GM18861 (cell line): ENCODE measurements around the gene IL1RAPL2.
"Not testable (repeated sequence)": the region's sequence is repeated elsewhere in the genome, so short reads cannot be mapped to it uniquely, and the experiment has no call there.

Experiments used
- ATAC-seq: cut with Tn5 transposase; IDR thresholded peaks from one replicate; pipeline ENCODE4 v1.9.1; 2021; ENCODE audit not compliant: unreplicated experiment

IL1RAPL2 gene

DNA sequence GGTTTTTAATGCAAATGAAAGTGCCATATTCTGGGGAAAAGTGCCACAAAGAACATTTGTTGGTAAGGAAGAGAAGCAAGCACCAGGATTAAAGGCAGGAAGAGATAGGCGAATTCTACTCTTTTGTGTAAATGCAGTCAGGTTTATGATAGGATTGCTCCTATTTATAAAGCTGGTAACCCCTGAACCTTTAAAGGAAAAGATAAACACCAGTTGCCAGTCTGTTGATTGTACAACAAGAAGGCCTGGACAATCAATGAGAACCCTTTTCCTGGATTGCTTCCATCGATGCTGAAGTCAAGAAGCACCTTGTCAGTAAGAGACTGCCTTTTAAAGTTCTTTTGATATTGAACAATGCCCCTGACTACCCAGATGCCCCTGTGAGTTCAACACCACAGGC is 1098.2 kb downstream of the IL1RAPL2 start:
- no peak for ATAC-seq

DNA sequence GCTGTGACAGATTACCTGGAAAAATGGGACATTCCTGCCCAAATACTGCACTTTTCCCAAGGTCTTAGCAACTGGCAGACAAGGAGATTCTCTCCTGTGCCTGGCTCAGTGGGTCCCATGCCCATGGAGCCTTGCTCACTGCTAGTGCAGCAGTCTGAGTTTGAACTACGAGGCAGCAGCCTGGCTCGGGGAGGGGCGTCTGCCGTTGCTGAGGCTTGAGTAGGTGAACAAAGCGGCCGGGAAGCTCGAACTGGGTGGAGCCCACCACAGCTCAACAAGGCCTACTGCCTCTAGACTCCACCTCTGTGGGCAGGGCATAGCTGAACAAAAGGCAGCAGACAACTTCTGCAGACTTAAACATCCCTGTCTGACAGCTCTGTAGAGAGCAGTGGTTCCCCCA is 1118.3 kb downstream of the IL1RAPL2 start:
- ATAC-seq, result not testable (repeated sequence)

DNA sequence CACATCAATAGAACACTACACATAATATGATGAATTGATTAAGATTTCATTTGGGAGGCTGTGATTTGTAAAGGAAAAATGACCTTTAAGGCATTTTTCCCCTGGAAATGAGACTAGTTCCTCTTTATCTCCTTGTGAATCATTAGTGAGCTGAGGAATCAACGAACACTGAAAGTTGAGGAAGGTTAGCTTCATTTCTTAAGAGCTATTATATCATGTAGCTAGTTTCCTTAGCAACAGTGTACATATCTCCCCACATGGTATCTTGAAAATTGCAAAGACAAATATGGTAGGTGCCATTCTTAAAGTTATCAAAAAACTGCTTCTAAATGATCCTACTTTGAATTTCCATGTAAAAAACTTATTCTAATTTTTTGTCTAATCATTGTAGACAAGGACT is 1128.8 kb downstream of the IL1RAPL2 start:
- ATAC-seq, result no peak

DNA sequence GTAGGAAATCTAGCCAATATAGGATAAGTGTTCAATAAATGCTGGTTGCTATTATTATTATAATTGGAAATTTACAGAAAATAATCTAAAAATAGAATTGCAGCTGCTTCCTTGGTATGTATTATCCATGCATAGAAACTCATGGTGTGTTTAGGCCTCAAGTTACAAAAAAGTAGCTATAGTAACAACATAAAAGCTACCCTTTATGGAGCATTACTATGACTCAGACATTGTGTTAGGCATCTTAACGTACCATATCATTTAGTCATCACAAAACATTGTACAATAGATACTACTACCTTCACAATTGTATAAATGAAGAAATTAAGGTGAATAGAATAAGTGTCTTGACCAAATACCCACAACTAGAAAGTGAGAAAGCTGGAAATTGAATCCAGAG is 1129.5 kb downstream of the IL1RAPL2 start:
- ATAC-seq, result no peak

DNA sequence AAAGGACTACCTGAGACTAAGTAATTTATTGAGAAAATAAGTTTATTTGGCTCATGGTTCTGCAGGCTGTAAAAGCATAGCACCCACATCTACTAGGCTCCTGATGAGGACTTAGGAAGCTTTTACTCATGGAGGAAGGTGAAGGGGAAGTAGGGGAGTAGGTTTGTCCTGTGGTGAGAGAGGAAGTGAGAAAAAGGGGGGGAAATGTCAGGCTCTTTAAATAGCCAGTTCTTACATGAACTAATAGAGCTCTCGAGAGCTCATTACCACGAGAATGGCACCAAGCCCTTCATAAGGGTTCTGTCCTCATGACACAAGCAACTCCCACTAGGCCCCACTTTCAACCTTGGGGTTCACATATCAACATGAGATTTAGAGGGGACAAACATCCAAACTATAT is 1130.9 kb downstream of the IL1RAPL2 start:
- ATAC-seq, result peak; percentile 65

DNA sequence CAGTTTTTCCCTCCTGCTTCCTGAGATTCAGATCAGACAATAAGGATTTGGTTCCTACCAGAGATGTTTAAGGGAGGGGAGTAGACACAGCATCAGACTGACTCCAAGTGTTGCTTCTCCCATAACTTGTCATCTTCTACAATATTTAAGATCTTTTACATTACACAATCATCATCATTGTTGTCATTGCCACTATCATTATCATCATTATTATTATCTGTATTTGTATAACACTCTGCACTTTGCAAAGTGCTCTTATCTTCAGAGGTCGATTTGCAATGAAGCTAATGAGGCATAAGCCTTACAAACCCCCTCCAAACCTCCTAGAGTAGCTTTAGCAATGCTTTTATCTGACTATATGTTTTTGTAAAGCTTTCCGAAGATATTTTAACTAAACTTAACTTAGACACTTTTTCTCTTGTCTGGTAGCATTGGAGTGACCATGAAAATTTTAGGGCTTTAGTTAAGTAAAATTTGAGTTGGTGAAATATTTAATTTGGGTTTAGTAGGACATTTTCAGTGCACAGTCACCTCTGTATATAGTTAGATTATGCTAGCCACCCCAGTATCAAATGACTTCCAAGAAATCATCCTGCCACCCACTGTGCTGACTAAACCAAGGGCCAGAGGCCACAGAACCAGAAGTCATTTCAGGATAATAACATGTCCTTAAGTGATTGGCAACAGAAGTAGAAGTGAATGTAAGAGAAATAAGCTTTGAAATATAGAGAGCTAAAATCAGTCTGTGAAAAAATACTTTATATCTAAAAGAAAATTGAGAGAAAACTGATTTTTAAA is 1132.2 kb downstream of the IL1RAPL2 start:
- ATAC-seq, result no peak

DNA sequence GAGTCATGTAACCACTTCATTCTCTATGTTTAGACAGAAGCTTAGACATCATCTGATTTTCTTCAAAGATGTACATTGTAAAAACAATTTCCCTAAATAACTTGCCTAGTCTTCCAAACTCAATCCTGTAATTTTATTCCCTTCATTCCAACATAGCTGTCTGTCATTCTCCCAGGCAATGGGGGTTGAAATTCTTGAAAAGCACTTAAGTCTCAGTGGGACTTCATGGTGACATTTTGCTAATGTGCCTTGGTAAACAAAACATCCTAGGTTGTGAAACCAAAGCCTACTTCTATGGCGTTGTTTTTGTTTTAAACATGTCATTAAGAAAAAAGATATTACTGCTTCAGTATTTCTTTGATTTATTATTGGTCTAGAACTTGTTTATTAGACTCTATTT is 1134.3 kb downstream of the IL1RAPL2 start:
- no peak for ATAC-seq

DNA sequence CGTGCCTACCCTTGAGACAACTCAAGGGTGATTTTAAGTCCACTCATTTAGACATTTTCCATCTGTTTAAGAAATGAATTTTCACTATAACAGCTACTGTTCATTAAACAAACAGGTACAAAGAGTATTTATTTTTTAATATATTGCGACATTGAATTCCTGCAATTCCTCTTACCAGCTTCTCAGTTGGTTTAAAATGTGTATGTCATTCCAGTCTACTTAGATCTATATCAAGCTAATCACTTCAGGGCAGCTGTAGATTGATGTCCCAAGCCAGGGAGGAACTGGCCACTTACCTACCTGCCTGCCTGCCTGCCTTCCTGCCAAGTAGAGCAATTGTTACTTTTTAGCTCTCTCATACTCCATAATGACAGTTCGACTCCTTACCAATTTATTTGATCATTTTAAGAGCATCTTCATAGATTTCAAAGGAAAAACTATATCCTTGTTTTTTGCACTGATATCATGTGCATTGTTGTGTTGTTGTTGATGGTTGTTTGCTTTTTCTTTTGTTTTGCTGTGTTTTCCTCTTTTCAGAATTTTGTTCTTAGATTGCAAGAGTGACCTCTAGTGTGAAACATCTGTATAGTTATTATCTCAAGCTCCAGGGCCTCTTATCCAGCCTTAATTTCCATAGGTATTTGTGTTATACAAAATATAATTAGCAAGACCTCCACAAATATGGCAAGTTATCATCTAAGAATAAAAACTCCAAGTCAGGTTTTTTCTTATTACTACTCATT is 1135.5 kb downstream of the IL1RAPL2 start:
- no peak for ATAC-seq

DNA sequence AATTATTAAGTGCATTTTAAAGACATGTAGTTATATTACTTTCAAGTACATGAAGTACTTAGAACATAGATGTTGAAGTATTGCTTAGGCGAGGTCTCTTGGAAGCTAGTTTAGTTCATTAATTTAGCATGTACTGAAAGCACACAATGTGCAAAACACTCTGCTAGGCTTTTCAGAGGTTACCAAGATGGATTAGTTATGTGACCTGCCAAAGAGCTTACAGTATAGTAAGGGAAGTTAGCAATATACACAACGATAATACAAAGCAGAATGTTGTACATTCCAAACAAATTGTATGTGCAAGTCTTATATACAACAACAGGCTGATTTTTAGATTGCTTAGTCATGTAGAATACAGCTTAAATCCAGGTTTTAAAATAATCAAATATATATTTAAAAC is 1137.9 kb downstream of the IL1RAPL2 start:
- no peak for ATAC-seq

DNA sequence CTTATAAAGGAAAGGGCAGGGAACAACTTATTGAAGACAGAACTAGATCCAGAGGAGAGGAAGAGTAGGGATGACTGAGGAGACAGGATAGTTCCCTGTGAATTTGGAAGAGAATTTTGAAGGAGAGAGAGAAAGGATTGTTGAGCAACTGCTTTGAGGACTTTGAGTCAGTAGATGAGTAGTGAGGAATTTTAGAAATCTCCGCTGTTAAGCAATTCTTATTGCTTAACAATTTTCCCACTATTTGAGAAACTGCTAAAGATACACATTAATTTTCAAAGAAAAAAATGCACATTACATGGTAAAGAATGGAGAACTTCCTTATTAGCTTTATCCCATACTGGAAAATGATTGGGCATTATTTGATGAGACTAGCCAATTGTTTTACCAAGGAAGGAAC is 1140.0 kb downstream of the IL1RAPL2 start:
- ATAC-seq, result no peak

DNA sequence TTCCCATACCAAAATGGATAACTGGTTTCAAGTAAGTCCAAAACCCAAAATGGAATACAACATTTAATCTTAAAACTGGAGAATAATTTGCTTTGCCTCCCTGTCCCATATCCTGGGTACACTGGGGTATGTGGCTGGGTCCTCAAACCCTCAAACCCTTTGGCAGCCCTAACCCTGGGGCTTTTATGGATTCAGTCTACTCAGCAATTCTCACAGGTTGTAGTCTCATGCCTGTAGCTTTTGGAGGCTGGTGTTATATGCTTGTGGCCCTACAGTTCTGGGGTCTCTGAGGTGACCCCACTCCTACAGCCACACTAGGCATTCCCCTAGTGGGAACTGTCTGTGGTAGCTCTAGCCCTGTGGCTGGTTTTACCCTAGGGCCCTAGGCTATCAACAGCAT is 1145.8 kb downstream of the IL1RAPL2 start:
- no peak for ATAC-seq

DNA sequence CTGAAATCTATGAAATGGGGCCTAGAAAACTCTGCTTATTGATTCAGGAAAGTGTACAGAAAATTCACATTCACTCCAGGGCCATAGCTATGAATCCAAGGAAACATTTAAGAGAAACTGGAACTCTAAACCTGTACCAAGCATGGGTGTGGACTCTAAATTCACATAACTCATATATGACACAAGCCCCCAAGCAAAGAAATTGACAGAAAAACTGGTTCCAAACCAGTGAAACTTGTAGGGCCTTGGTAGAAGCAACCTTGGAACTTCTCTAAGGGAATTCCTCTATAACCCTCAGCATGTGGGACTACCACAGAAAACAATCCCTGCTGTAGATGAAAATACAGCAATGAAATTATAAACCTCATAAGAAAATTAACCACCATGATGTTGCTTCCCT is 1149.7 kb downstream of the IL1RAPL2 start:
- ATAC-seq, result no peak

DNA sequence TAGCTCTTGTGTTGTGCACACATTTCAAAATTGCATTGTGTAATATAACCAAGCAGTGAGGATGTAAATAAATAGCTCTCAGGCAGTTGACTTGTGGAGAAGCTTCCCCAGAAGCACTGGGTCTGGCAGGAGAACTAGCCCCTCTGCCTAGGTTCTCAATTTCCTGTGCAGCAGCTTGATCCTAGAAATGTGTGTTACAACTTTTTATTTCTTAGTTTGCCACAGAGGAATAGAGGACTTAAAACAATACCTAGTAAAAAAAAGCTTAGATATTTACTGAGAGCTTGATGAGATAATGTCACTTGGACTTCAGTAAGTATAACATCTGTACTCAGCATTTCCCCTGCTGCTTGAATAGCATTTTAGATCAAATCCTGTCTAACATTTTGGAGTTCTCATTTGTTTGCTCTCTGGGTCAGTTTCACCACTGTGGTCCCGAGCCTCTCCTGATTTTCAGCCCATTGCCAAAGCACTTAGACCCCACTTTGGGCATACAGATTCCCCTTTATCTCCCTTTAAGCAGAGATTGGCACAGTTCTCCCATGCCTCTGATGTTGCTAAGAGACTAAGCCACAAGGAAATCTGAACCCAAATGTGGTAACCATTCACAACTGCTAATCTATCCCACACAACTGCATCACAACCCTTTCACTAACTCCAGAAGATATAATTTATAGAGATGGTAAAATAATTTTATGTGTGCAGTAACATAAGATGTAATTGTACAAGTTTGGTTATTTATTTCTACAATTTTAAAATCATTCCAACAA is 1158.2 kb downstream of the IL1RAPL2 start:
- no peak for ATAC-seq

DNA sequence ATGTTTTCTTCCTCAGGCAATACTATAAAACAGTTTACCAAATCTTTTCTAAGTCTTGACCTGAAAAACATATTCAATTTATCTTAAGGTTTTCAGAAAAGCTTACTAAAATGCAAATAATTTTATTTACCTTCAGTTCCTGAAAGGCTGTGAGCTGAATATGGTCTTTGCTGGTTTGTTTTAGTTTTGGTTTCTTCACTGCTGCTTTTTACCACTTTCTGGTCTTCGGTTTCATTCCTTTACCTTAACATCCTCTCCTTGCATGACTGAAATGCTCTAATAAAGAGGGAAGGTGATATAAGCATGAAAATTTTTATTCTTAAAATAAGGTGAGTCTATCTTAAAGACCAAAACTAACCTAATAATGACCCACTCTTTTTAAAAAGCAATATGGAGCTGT is 1159.2 kb downstream of the IL1RAPL2 start:
- peak; percentile 82 for ATAC-seq

DNA sequence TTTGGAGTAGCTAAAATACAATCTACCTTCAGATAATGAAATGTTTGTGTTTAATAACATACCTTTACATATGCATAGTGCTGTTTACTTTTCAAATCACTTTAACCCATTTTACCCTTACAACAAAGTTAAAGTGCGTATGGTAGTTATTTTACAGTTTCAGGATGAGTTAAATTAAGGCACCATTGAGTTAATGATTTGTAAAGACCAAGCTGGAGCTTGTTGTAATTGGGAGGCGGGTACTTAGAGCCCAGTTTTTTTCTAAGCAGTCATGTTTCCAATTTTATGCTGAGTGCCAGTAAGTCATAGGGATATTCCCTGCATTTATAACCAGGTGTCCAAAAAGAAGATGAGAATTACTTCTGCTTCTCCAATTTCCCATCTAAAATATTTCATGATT is 1172.2 kb downstream of the IL1RAPL2 start:
- ATAC-seq, result peak; percentile 83

DNA sequence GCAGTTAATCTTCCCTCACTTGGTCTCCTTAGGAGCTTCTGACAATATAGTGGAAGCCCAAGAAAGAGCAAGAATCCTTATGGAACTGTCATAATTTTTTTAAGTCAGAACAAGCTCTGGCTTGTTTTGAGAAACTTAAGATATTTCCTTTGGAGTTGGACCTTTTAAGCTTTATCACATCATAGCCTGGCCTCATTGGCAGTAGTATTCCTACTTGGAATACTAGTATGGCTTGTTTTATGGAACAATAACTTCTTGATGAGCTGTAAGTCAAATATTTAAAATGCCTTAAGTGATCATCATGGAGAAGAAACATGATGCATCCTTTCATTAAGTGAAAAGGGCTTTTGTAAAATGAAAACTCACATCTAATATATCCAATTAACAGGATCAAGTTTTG is 1178.3 kb downstream of the IL1RAPL2 start:
- ATAC-seq, result no peak

DNA sequence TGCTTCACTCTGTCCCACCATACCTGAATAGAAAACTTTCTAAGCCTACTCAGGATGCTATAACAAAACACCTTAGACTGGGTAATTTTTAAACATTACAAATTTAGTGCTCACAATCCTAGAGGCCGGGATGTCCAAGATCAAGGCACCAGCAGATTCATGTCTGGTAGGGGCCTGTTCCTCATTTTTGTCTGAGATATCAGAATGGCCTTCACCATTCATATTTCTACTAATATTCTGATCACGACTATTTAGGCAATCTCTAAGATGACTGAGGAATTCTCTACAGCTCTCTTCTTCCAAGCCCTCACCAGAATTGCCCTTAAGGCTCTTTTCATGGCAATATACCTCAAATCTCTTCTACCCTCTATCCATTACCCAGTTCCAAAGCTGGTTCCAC is 1178.9 kb downstream of the IL1RAPL2 start:
- no peak for ATAC-seq

DNA sequence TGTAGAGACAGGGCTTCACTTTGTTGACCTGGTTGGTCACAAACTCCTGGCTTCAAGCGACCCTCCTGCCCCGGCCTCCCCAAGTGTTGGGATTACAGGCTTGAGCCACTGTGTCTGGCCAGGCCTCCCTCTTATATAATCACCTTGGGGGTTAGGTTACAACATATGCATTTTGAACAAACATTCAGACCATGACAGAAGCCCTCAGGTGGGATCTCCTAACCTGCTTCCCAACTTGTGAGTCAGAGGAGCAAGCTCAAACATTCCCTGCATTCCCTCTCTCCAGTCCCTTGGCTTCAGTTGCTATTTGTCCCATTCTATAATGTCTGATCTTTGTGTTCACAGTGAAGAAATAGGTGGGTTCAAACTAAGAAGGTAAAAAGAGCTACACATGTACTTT is 1179.9 kb downstream of the IL1RAPL2 start:
- no peak for ATAC-seq

DNA sequence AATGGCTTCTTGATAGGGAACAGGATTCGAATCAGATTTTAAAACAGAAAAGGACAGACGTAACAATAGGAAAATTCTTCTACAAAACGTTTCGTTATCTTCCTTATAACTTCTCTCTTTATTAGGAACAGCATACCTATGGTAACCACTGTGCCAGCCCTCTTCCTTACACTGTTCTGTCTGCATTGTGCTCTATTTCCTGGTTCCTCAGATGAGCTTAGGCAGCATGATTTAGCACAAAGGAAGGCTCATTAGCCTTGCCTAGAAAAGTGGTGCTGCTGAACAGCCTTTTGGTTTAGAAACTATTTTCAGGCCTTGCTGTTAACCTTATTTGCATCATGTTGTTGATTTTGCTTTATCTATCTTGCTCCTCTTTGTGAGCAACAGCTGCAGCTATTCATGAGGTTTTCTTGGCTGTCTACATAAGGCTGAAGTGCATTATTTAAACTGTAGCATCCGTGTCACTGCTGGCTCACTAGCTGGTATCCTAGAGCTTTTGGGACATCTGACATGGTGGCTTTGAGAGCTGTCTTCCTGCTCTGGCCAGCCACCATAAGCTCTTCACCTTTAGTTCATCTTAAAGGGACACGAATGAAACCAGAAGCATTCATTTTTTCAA is 1186.4 kb downstream of the IL1RAPL2 start:
- ATAC-seq, result no peak

DNA sequence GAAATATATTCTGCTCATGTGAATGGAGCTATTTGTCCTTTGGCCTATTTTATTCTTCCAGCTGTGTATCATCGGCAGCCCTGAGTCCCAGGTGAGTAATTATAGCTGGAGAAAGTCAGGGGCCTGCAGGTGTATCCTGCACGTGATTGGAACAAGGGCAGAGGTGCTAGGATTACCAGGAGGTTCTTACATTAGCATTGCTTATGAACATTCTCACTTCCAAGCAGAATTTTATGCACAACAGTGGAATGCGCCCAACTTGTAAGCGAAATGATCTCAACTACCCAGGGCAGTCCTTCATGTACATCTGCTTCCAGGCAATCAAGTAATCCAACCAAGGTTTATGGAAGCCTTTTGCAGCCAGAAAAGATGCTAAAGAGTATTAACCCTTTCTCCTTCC is 1187.4 kb downstream of the IL1RAPL2 start:
- ATAC-seq, result no peak

DNA sequence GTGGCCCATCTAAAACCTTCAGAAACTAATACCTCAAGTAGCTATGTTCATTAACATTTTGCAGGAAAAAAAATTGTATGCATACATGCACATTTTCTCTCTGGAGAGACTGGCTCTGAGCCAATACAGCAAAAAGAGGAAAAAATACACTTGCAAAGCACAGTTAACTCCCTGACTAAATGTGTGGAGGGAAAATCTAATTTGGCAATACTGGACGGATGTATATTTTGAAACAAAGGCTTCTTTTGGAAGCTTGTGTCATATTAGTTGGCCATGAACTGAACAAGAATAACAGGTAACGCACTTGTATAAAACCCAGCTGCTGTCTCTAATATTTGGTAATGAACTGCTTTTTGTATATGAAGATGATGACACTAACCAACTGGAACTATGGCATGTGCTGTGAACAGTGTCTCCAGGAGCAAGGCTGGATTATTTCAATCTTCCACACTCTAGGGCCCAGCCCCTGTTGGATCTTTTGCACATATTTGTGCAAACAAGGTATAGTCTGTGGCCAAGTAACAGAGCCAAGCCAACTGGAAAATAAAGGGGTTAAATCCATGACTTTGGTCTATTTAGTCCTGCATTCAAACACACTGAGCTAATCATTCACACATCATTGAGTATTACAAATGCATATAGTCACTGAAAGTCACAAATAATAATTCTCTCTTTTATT is 1188.4 kb downstream of the IL1RAPL2 start:
- no peak for ATAC-seq
